Activated CD8-positive, alpha-beta memory T cell treated with anti-CD3 and anti-CD28 coated beads for 48 hours (primary cell): ENCODE measurements around the gene TRIM56.
"Not testable (repeated sequence)": the region's sequence is repeated elsewhere in the genome, so short reads cannot be mapped to it uniquely, and the experiment has no call there.

Experiments
- DNase-seq, 3 experiments: peaks; one replicate each; pipeline ENCODE4 v3.0.0-alpha.2; 2020; ENCODE audit warnings: low read depth in 2 of 3, low spot score in 2 of 3

The TRIM56 gene

GRCh38 chr7:101132626-101133600 lies 47.6 kb downstream of the TRIM56 start:
- DNase-seq, result not testable (repeated sequence)

- DNase-seq, result no peak
These were observed 48.5 kb downstream of the TRIM56 start for GRCh38 chr7:101133621-101134398.

- no peak for DNase-seq
These were observed 49.2 kb downstream of the TRIM56 start for GRCh38 chr7:101134399-101134980.

GRCh38 chr7:101137651-101138212 lies 52.5 kb downstream of the TRIM56 start:
- no peak for DNase-seq

GRCh38 chr7:101138213-101138870 lies 53.1 kb downstream of the TRIM56 start:
- DNase-seq, result peak; percentile 50 to 67 (median 64)

- DNase-seq, result no peak
These were observed 55.0 kb downstream of the TRIM56 start for GRCh38 chr7:101140339-101140699.

GRCh38 chr7:101140746-101141382 lies 55.6 kb downstream of the TRIM56 start:
- DNase-seq, result no peak
